GM21529 (cell line): ENCODE data around the gene LCN12.

Source experiments
- ATAC-seq: cut with Tn5 transposase; IDR thresholded peaks from one replicate; pipeline ENCODE4 v1.9.1; 2021; ENCODE audit not compliant: unreplicated experiment

LCN12 gene

GRCh38 chr9:136951541-136952320 is at the start of gene LCN12:
Gene LCN12, plus strand, starts transcription at chr9:136952273. Its CDS starts 55 bp downstream, at chr9:136952328.
- ATAC-seq, result no peak

- no peak for ATAC-seq
Measured at GRCh38 chr9:136903041-136903554, 49.0 kb upstream of the LCN12 start.

- no peak for ATAC-seq
Measured at GRCh38 chr9:136906266-136906665, 45.8 kb upstream of the LCN12 start.

- ATAC-seq, result no peak
Measured at GRCh38 chr9:136907011-136907914, 44.8 kb upstream of the LCN12 start.

GRCh38 chr9:136910197-136910900 is 41.7 kb upstream of the LCN12 start:
- ATAC-seq, result no peak

- ATAC-seq, result no peak
Measured at GRCh38 chr9:136910901-136911245, 41.2 kb upstream of the LCN12 start.

GRCh38 chr9:136913701-136914438 is 38.2 kb upstream of the LCN12 start:
- ATAC-seq, result no peak

- ATAC-seq, result no peak
Measured at GRCh38 chr9:136915632-136916329, 36.3 kb upstream of the LCN12 start.

GRCh38 chr9:136916330-136917184 is 35.5 kb upstream of the LCN12 start:
- ATAC-seq, result no peak

GRCh38 chr9:136917902-136918301 is 34.2 kb upstream of the LCN12 start:
- no peak for ATAC-seq

- no peak for ATAC-seq
Measured at GRCh38 chr9:136920069-136920468, 32.0 kb upstream of the LCN12 start.

- no peak for ATAC-seq
Measured at GRCh38 chr9:136920734-136921231, 31.3 kb upstream of the LCN12 start.

- ATAC-seq, result no peak
Measured at GRCh38 chr9:136921307-136921706, 30.8 kb upstream of the LCN12 start.

- no peak for ATAC-seq
Measured at GRCh38 chr9:136921718-136922117, 30.4 kb upstream of the LCN12 start.

GRCh38 chr9:136922540-136922939 is 29.5 kb upstream of the LCN12 start:
- ATAC-seq, result no peak

- ATAC-seq, result no peak
Measured at GRCh38 chr9:136923881-136924280, 28.2 kb upstream of the LCN12 start.

- no peak for ATAC-seq
Measured at GRCh38 chr9:136925414-136926153, 26.5 kb upstream of the LCN12 start.

GRCh38 chr9:136926154-136926704 is 25.8 kb upstream of the LCN12 start:
- ATAC-seq, result no peak
